ENCODE results near the gene NHSL1.

The NHSL1 gene

GRCh38 chr6:138402838-138403187 lies 96.5 kb downstream of the NHSL1 start:
- DNase-seq (ENCODE audit: low spot score): no peak
- no peak for TF ChIP-seq CTCF (IDR thresholded peaks at IDR 0.05; ENCODE audit: extremely low read depth, missing control alignments)

- DNase-seq (ENCODE audit: low spot score): no peak
- no peak for TF ChIP-seq CTCF (IDR thresholded peaks at IDR 0.05; ENCODE audit: extremely low read depth, missing control alignments)
Measured at GRCh38 chr6:138401960-138402837, 97.1 kb downstream of the NHSL1 start.

GRCh38 chr6:138400326-138400725 lies 99.0 kb downstream of the NHSL1 start:
- no peak for TF ChIP-seq CTCF (IDR thresholded peaks at IDR 0.05; ENCODE audit: extremely low read depth, missing control alignments)

GRCh38 chr6:138397128-138398122 lies 101.9 kb downstream of the NHSL1 start:
- no peak for TF ChIP-seq CTCF (IDR thresholded peaks at IDR 0.05; ENCODE audit: extremely low read depth, missing control alignments)
- DNase-seq (ENCODE audit: low spot score): no peak

More at GRCh38 chr6:138400326-138400725, 99.0 kb downstream of the NHSL1 start:
- DNase-seq (ENCODE audit: low spot score): no peak

- no peak for DNase-seq (ENCODE audit: low spot score)
- TF ChIP-seq CTCF (IDR thresholded peaks at IDR 0.05; ENCODE audit: extremely low read depth, missing control alignments): no peak
Measured at GRCh38 chr6:138396709-138397108, 102.6 kb downstream of the NHSL1 start.

- no peak for TF ChIP-seq CTCF (IDR thresholded peaks at IDR 0.05; ENCODE audit: extremely low read depth, missing control alignments)
- DNase-seq (ENCODE audit: low spot score): no peak
Measured at GRCh38 chr6:138393871-138394783, 105.2 kb downstream of the NHSL1 start.
